Left forelimb (tissue), 1 donor: ENCODE results near the gene NSG2.
"Not testable (repeated sequence)": the region's sequence is repeated elsewhere in the genome, so short reads cannot be mapped to it uniquely, and the experiment has no call there.

Experiments
- DNase-seq: peaks from one replicate; pipeline ENCODE4 v3.0.0-alpha.2; 2018; ENCODE audit warnings: low spot score

Gene NSG2

GRCh38 chr5:174045470-174046025, at the start of gene NSG2:
Gene NSG2, plus strand, starts transcription at chr5:174045706. Its CDS starts 1,050 bp downstream, at chr5:174046756.
- peak; percentile 86 for DNase-seq

- no peak for DNase-seq
Measured at GRCh38 chr5:173997331-173997730, 48.2 kb upstream of the NSG2 start.

GRCh38 chr5:173998531-173998930, 47.0 kb upstream of the NSG2 start:
- no peak for DNase-seq

GRCh38 chr5:174000076-174000475, 45.4 kb upstream of the NSG2 start:
- no peak for DNase-seq

- DNase-seq: no peak
Measured at GRCh38 chr5:174003795-174004194, 41.7 kb upstream of the NSG2 start.

- DNase-seq: no peak
Measured at GRCh38 chr5:174008922-174009321, 36.6 kb upstream of the NSG2 start.

- DNase-seq: no peak
Measured at GRCh38 chr5:174010365-174010764, 35.1 kb upstream of the NSG2 start.

- no peak for DNase-seq
Measured at GRCh38 chr5:174011441-174011840, 34.1 kb upstream of the NSG2 start.

GRCh38 chr5:174020069-174020927, 25.2 kb upstream of the NSG2 start:
- not testable (repeated sequence) for DNase-seq

- no peak for DNase-seq
Measured at GRCh38 chr5:174020928-174021304, 24.6 kb upstream of the NSG2 start.

GRCh38 chr5:174022384-174023095, 23.0 kb upstream of the NSG2 start:
- DNase-seq: no peak

GRCh38 chr5:174030286-174030685, 15.2 kb upstream of the NSG2 start:
- DNase-seq: no peak

GRCh38 chr5:174044466-174045254, 846 bp upstream of the NSG2 start:
- no peak for DNase-seq

GRCh38 chr5:174046558-174046957, 1.1 kb downstream of the NSG2 start:
- no peak for DNase-seq

GRCh38 chr5:174047472-174048099, 2.1 kb downstream of the NSG2 start:
- DNase-seq: no peak

- no peak for DNase-seq
Measured at GRCh38 chr5:174052636-174053035, 7.1 kb downstream of the NSG2 start.

- DNase-seq: no peak
Measured at GRCh38 chr5:174053905-174054304, 8.4 kb downstream of the NSG2 start.

GRCh38 chr5:174056064-174056847, 10.8 kb downstream of the NSG2 start:
- DNase-seq: no peak

- DNase-seq: no peak
Measured at GRCh38 chr5:174057206-174057605, 11.7 kb downstream of the NSG2 start.

GRCh38 chr5:174058433-174059122, 13.1 kb downstream of the NSG2 start:
- DNase-seq: no peak
